ENCODE measurements around the gene CRELD2.
A peak's percentile ranks its signal among the peaks of the same experiment; 100 is the strongest.
"Not testable (repeated sequence)": the region's sequence is repeated elsewhere in the genome, so short reads cannot be mapped to it uniquely, and the experiment has no call there.

CRELD2 gene

DNA sequence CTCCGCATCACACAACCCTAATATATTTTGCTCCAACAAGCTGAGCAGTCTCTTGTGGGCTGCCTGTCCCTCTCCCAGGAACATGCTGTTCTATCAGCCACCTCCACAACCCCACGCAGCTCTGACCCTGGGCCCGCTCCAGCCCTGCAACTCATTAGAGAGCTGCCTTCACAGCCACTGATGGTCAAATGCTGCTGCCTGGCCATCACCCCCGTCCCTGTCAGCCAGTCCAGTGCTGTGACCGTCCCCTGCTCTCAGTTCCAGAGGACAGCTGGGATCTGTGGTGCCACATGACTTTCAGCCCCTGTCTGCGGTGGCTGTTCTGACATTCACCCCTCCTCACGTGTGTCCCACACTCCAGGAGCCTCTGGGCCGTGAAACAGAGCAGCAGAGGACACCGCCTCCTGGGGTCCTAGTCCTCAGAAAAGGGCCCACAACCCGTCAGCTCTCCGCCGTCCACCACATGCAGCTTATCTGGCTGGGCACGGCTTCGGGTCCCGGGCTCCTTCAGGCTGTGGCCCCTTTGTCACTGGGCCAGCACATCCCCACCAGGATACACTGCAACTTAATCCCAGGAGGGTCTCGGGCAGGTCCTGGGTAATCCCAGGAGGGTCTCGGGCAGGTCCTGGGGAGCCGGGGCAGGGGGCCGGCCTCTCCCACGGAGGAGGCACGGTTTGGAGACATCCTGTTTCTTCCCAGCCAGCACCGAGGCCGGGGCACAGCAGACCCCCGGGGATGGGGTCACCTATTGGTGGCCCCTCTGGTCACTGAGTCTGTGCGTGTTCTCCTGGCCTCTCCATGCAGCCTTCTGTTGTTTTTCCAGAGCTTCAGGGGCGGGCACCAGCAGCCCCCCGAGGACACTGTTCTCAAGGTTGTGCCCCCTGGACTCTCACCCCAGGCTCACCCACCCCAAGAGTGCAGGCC lies 15.1 kb downstream of the CRELD2 start:
- no peak for DNase-seq

DNA sequence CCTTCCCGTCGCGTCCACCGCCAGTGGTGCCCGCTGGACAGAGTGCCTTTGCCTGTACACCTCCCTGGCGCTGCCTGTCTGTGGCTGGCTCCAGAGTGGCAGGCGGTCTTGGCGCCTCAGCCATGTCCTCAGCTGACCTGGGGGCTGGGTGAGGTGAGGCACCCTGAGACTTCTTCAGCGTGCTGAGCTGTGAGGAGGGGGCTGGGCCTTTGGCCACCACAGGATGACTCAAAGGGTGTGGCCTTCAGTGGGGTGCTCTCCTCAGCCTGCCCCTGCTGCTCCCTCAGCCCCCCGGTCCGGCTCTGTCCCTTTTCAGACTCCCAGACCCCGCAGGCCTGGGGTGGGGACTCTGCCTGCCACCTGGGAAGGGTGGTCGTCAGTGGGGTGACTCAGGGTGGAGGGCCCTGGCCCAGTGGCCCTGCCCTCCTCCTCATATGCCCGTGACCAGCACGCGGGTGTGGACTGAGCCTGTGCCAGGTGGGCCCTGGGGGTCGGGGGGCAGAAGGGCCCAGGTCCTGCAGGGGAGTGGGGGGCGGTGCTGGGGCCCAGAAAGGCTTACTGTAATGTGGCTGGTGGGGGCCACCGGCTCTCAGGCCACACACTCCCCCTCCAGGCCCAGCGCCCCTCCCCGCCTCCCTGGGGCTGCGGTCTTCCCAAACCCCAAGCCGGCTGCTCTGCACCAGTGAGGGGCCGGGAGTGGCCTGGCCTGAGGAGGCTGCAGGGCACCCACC lies 15.9 kb downstream of the CRELD2 start:
- no peak for DNase-seq

DNA sequence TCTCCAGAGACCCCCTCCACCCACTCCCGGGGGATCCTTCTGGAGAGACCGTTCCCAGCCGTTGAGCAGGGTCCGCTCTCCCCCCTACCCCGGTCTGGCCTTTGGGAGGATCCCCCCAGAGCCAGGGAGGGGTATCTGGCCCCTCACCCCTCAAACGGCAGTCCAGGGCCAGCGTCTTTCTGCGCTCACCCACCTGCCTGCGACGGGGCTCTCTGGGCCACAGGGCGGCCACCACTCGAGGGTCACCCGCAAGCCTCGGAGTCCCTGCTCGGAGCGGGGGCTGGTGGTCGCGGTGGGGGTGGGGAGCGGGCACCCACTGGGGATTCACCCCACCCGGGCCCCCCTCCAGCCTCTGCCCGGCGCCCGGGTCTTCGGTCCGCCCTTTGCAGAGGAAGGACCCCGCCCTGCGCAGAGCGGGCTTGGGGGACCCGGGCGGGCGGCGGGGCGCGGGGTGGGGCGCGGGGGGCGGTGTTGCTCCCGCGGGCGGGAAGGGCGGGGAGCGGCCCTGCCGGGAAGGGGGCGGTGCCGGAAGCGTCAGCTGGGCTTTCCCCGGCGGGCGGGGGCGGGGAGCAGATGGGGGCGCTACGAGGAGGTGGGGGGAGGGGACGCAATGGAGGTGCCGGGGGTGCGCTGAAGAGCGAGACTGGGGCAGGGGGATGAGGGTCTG lies 16.6 kb downstream of the CRELD2 start:
- peak; percentile 18 for DNase-seq

DNA sequence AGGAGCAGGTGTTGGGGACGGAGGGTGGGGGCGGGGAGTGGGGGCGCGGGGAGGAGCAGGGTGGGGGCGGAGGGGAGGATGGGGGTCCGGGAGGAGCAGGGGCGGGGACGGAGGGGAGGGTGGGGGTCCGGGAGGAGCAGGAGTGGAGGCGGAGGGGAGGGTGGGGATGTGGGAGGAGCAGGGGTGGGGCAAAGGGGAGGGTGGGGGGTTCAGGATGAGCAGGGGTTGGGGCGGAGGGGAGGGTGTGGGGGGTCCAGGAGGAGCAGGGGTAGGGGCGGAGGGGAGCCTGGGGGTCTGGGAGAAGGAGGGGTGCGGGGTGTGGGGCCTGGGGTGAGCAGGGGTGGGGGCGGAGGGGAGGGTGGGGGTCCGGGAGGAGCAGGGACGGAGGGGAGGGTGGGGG lies 17.1 kb downstream of the CRELD2 start:
- DNase-seq, result no peak

DNA sequence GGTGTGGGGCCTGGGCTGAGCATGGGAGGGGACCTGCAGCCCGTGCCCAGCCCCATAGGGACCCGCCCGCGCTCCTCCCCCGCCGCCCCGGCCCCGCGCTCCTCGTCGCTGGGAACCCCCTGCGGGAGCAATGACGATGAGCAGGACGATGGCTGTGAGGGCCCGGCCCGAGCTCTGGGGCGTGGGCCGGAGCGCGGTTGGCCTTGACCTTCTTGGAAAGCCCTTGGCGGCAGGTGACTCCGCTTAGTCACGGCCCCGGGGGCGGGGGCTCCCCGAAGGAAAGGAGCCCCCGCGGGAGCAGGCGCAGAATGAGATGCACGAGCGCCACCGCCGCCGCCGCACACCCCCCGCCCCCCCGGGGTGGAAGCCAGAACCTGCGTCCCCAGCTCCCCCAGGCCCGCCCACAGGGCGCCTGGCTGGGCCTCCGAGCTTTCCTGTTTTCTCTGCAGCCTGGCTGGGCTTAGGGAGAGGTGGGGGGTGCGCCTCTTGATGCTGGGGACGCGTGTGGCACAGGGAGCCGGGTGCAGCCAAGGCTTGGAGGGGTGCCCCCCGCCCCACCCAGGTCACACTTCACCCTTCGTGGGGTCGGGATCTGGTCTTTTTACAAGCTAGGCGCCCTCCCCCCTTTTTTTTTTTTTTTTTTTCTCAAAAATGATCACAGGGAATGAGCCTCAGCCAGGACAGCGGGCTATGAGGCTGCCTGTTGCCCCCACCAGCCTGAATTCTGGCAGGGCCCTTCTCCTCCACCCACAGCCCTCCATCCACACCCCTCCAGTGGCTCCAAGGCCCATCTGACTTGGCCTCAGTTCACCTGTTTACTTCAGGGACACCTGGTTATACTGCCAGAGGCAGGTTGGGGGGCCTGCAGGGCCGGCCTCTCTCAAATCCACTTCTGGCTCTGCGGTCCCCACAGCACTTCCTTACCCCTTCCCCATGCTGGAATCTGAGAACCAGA lies 17.9 kb downstream of the CRELD2 start:
- peak; percentile 66 for DNase-seq

DNA sequence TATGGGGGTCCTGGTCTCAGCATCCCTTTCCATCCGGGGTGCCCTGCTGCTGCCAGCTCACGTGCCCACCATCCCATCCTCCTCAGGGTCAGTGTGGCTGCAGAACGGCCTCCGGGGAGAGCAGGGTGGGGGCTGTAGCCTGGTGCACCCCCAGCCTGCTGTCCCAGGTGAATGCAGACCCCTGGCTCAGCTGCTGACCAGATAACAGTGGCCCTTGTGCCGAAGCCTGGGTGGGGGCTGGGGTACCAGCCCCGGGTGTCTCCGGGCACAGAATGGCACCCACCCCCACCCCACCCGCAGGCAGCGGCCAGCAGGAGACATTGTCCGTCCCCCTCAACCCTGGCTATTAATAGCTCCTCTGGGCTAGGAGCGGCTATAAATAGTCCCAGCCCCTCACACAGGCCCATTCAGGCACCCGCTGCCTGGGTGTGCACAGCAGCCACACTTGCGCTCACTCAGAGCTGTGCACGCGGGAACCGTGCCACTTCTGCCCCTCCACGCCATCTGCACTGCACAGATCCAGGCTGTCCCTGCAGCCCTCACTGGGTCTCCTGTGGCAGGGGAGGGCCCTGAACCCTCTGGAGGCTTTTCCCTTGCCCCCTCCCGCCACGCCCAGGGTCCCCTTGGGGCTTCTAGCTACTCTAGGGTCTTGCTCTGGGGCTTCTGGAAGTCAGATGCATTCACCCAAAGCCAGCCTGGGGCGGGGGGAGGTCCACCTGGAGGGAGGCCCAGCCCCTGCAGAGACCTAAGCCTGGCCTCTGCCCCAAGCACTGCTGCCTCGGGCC lies 18.7 kb downstream of the CRELD2 start:
- DNase-seq, result no peak

DNA sequence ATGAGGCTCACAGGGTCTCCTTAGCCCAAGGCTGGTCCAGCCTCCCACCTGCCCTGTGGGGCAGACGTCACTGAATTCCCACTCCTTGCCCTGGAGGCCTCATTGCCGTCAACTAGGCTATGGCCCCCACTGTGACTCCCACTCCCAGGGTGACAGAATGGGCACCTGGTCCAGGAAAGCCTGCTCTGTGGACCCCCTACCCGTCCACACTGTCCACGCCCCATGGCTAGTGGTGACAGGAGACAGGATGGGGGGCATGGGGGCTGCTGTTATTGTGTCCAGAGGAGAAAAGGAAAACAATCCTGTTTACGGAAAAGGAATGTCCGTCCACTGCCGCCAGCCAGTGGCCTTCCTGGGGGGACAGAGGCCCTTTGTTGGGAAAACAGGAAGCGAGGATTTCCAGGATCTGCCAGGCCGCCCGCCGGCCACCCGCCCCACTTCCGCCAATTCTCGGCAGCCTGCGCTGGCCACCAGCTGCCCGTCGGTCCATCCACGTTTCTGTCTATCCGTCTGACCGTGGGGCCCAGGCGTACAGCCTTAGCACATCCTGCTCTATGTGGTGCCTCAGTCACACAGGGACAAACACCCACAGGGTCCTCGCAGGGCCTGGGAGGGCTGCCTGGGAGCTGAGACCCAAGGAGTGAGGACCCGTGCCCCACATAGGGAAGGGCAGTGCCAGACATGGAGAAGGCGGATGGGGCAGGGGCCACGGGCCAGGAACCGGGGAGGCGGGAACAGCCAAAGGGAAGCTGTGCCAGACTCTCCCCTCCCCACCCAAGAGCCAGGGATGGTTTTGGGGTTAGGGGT lies 19.5 kb downstream of the CRELD2 start:
- DNase-seq, result no peak

DNA sequence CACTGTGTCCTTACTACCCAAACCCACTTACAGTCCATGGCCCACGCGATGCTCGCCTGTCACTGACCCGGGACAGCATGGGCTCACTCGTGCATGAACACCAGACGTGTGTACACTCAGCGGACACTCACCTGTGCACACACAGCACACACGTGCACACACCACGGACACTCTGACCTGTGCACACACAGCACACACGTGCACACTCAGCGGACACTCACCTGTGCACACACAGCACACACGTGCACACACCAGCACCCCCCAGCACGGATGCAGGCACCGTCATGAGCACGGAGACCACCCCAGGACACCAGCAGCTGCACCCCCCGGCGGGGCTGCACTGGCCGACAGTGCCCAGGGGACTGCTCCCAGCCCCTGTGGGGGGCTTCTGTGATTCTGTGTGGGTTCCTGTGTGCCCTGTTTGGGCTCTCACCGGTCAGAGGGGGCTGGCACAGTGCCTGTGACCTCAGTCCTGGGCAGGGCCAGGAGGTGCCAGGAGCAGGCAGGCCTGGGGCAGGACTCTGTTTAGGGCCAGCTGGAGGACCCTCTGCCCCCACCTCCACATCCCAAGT lies 20.2 kb downstream of the CRELD2 start:
- DNase-seq, result no peak

DNA sequence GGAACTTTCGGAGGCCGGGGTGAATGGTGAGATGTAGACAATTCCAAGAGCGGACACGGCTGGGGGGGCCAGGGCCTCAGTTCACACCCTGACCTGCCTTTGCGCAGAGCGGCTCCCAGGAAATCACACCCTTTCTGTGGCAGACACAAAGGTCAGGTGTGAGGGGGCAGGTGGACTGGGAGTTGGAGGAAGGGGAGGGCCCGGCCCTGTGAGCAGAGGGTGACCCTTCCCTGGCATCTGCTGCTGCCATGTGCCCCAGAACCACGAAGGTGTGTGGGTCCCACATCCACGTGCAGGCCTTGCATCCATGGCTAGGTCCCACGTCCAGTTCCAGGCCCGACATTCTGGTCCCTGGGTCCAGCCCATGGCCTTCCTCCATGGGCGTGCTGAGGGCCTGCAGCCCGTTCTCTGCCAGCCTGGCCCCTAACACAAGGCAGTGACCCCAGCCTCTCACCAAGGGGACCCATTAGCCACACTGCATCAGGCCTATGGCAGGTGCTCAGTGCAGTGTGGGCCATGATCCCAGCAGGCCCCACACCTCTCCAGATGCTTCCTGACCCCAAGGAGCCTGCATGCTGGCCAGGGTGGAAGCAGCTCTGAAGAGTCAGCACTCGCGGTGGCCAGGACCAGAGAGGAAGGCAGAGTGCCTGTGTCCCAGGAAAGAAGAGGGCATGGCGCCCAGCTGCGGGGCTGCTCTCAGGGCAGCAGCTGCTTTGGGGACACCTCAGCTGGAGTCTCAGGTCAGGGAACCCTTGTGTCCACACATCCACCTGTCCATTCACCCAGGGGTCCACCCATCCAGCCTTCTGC lies 23.3 kb downstream of the CRELD2 start:
- no peak for DNase-seq

DNA sequence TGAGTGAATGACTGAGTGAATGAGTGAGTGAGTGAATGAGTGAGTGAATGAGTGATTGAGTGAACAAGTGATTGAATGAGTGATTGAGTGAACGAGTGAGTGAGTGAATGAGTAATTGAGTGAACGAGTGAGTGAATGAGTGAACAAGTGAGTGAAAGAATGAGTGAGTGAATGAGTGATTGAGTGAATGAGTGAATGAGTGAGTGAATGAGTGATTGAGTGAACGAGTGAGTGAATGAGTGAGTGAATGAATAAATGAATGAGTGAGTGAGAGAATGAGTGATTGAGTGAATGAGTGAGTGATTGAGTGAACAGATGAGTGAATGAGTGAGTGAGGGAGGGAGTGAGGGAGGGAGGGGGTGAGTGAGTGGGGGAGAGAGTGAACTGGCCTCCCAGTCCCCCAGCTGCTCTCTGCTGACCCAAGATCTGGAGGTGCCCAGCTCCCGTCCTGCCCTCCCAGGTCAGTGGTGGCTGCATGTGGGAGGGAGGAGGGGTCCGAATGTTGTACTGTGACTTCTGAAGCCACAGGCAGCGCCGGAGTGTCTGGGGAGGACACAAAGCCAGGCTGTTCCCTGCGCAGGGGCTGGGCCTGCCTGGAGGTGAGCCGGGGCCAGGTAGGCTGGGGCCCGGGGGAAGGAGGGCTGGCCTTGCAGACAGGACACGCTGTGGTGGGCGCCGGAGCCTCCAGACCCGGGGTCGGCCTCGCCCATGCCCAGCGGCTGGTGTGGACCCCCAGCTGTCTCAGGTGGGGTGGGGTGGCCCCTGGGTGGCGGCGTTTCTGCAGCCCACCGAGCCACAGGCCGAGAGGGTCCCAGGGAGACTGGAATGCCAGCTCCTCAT lies 24.4 kb downstream of the CRELD2 start:
- DNase-seq, result no peak

DNA sequence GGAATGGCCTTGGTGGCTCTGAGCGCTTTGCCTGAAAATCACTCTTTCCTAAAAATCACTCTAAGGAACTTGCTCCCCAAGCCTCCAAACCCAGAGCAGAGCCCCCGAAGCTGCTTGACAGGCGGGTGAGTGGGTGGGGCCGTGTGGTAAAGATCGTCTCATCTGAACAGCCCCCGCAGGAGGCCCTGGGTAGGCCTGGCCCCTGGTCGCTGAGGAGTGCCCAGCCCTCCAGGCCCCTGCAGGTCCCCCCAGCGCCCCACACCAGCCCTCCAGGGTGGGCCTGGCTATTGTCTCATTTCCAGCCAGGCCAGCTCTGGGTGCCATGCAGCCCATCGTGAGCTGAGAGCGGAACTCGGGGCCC lies 25.0 kb downstream of the CRELD2 start:
- no peak for DNase-seq

DNA sequence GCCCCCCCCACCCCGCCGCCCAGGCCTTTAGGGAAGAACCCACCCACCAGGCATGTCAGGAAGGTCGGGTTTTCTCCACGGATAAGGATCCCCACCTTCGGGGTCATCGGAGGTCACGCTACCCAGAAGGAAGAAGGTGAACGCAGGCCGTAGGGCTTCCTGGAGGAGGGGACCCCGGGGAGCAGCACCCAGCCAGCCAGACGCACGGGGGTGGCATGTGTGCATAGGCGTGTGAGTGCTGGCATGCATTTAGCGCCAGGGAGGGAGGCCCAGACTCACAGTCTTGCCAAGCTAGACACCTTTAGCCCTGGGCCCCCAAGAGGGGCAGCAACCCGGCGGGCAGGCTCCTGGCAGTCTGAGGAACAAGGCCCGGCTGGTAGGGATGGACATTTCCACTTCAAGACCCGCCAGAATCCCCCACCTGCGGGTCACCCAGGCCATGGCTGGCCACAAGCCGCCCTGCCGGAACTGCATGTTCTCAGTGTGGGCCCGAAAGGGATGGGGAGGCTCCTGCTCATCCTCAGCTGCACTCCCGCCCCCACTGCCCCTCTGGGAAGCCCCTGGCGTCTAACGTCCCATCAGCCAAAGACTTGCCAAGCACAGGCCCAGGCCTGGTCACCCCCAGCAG lies 25.5 kb downstream of the CRELD2 start:
- DNase-seq, result no peak

DNA sequence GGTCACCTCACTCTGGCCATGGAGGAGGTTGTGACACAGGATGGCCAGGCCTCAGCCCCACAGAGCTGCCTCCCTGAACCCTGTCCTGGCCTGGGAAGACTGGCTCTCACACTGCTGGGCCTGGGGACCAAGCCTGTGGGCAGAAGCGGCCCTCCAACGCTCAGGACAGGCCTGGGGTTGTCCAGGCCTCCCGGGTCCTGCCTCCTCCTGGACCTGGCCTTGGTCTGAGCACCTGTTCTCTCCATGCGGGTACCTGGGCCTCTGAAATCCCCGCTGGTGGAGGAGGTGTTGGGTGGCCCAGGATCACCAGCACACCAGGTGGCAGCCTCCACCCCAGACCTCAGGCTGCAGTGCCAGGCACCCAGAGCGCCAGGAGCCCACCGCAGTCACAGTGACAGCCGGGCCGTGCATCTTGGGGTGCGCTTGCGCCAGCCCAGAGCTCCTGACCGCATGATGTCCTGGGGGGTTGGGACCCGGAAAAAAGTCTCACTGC lies 26.0 kb downstream of the CRELD2 start:
- DNase-seq, result no peak

DNA sequence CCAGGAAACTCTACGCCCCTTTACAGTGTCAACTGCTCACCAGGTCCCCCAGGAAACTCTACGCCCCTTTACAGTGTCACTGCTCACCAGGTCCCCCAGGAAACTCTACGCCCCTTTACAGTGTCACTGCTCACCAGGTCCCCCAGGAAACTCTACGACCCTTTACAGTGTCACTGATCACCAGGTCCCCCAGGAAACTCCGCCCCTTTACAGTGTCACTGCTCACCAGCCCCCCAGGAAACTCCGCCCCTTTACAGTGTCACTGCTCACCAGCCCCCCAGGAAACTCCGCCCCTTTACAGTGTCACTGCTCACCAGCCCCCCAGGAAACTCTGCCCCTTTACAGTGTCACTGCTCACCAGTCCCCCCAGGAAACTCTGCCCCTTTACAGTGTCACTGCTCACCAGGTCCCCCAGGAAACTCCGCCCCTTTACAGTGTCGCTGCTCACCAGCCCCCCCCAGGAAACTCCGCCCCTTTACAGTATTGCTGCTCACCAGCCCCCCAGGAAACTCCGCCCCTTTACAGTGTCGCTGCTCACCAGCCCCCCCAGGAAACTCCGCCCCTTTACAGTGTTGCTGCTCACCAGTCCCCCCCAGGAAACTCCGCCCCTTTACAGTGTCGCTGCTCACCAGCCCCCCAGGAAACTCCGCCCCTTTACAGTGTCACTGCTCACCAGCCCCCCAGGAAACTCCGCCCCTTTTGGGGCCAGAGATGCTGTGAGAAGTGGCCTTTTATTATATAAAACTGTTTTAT lies 26.8 kb downstream of the CRELD2 start:
- not testable (repeated sequence) for DNase-seq

DNA sequence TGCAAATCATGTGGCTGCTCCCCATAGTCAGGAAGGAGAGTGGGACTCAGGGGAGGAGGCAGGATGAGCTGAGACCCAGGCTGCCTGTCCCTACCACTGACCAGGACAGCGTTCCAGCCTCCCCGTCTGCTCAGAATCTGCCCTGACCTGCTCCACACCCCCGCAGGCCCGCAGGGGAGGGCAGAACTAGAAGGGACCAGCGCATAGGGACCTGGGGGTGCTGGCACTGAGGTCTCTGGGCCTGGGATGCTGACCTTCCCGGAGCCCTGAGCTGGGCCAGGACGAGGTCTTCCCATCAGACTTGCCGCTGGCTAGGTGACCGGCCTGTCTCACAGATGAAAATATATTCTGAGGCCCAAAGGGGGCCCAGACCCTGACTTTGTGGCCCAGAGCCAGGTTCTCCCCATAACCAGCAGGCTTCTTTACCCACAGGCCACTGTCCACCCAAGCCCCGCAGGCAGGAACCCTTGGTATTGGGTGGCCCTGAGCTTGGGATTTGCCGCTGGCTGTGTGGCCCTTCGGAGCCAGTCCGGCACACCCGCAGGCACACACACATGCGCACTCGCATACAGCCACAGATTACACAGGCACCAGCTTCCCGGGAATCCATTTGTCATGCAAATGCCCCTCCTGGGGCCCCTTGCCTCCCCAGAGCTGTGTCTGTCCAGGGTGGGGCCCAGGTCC lies 28.3 kb downstream of the CRELD2 start:
- DNase-seq, result no peak

DNA sequence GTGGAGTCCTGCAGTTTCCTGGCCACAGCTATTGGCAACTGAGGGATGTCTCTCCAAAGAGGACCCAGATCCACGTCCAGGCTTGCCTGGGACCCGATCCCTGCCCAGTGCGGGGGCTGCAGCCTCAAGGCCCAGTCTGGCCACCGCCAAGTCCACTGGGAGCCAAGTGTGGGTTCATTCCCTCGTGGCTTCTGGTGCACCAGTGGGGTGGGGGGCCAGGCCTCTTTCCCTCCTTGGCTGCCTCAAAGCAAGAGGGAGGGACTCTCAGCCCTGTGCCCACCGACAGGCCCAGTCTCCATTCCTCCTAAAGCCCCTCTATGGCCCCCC lies 28.8 kb downstream of the CRELD2 start:
- DNase-seq, result no peak
